Activated CD4-positive, alpha-beta T cell treated with anti-CD3 and anti-CD28 coated beads, Interleukin-2, Interleukin-4, amounts not matched to agents 100 ng/mL and 50 ng/mL, durations not matched to agents 16 hours and 8 hours (primary cell): ENCODE data around the gene ACSM3.

Source experiments
- DNase-seq: peaks from one replicate; pipeline ENCODE4 v3.0.0-alpha.2; 2020; ENCODE audit warnings: low spot score

The ACSM3 gene

DNA sequence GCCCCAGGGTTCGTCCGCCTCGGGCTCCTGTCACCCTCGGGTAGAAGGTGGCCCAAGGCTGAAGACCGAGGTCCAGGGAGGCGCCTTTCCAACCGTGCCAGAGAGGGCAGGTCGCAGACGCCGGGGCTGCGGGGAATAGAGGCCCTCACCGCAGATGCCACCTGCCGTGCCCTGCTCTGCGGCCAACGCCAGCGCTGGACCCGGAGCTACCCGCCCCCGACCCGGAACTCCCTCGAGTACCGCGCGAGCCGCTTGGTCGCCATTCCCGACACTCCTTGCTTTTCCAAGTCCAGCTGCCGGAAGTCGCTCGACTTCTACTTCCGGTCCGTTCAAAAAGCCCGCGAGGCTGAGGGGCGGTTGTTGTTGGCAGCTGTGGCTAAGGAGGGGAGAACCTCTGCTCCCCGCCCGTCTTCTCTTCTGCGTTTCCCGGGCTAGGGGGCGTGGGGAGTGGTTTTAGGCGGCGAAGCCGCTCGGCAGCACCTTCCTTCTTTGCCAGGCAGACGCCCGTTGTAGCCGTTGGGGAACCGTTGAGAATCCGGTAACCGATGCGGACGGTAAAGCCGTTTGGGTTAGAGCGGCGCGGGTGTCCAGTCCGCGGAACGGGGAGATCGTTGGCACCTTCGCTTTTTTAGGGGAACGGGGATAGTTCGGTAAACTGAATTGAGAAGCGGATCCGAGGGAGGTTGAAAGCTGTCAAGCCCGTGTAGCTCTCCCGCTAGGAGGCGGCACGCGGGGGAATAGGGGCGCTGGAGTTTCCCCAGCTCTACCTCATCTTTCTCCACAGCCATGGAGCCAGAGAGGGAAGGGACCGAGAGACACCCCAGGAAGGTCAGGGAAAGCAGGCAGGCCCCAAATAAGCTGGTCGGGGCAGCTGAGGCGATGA lies 42.6 kb downstream of the ACSM3 start, which contains the start of the genes ERI2 and REXO5:
TSS of gene ERI2 (minus strand) at position 305 of the 883 bp plus-strand sequence. CDS start at position 263, 42 bp downstream.
TSS of gene REXO5 (plus strand) at position 360 of the 883 bp plus-strand sequence. CDS start at position 787, 427 bp downstream.
- peak; percentile 83 for DNase-seq

DNA sequence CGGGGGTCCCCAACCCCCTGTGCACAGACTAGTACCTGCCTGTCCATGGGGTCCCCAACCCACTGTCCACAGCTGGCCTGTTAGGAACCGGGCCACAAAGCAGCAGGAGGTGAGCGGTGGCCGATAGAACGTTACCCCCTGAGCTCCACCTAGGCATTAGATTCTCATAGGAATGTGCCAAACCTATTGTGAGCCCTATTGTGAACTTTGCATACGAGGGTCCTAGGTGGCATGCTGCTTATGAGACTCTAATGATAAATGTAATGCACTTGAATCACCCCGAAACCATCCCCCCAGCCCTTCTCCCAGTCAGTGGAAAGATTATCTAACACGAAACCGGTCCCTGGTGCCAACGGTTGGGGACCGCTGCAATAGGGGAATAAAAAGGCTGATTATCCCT lies 44.0 kb downstream of the ACSM3 start:
- no peak for DNase-seq

DNA sequence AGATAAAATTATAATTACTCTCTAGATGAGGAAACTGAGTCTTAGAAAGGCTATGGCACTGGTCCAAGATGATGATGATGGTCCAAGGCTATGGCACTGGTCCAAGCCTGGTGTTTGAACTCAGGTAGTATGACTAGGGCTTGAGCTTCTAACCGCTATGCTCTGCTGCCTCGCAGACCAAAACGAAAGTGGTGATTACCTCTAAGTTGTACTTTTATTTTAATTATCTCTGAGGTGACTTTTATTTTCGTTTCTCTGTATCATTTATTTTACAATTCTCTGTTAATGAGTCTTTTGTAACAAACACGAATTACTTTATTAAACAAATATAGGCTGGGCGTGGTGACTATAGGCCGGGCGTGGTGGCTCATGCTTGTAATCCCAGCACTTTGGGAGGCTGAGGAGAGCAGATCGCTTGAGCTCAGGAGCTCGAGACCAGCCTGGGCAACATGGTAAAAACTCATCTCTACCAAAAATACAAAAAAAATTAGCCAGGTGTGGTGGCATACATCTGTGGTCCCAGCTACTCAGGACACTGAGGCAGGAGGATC lies 48.1 kb downstream of the ACSM3 start:
- DNase-seq, result no peak

- DNase-seq, result no peak
Measured at GRCh38 chr16:20812510-20812909, 48.7 kb downstream of the ACSM3 start.

- DNase-seq, result peak; percentile 63
Measured at GRCh38 chr16:20814784-20815183, 51.0 kb downstream of the ACSM3 start.

GRCh38 chr16:20818929-20819585 lies 55.2 kb downstream of the ACSM3 start:
- DNase-seq, result no peak

GRCh38 chr16:20821682-20822081 lies 57.9 kb downstream of the ACSM3 start:
- DNase-seq, result no peak

DNA sequence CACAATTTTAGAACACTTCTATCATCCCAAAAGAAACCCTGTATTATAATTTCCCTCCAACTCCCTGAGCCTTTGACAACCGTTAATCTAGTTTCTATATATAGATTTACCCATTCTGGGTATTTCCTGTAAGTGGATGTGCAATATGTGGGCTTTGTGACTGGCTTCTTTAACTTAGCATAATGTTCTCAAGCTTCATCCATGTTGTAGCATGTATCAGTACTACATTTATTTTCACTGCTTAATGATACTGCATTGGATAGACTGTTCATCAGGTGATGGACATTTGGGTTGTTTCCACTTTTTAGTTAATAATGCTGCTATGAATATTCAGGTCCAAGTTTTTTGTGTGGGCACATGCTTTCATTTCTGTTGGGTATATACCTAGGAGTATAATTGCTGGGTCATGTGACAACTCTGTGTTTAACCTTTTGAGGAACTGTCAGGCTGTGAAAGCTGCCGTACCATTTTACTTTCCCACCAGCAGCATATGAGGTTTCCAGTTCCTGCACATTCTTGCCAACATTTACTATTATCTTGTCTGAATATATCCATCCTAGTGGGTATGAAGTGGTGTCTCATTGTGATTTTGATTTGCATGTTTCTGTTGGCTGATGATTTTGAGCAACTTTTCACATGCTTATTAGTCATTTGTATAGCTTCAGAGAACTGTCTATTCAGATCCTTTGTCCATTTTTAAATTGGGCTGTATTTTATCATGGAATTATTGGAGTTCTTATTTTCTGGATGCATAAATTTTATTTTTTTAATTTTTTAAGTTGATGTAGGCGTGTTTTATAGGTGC lies 58.9 kb downstream of the ACSM3 start:
- DNase-seq, result no peak

DNA sequence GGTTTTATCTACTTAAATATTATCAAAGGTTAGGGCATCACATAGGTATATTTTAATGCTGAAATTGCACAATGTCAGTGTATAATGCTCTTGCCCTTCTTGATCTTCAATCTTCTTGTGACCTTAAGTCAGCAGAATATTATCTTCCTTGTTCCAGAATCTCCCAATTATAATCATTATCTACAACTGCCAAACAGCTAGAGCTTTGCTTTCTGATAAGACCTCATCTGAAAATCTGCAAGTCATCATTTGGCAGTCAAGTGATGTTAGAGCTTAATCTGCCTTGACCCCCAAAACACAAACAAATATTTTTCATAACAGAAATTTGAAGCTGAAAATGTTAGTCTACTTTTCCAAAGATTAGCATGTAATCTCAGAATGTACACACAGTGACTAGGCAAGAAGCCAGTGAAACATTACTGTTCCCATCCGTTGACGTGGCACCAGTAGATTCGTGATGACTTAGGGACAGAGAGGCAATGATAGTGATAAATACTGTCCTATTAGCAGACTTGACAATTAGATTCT lies 62.3 kb downstream of the ACSM3 start:
- DNase-seq, result no peak

- no peak for DNase-seq
Measured at GRCh38 chr16:20829536-20829935, 65.7 kb downstream of the ACSM3 start.

DNA sequence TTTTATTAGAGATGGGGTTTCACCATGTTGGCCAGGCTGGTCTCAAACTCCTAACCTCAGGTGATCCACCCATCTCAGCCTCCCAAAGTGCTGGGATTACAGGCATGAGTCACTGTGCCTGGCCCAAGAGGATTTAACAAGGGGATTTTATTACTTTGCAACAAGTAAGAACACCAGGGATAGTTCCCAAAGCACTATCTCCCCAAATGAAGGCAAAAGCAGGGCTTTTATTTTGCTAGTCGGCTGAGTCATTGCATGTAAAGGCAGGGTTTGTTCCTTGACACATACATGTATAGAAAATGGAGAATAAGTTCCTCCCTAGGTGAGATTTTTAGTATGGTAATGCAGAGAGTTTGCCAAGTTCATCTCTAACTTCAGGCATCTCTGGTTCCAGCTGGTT lies 66.6 kb downstream of the ACSM3 start:
- no peak for DNase-seq

GRCh38 chr16:20833086-20833485 lies 69.3 kb downstream of the ACSM3 start:
- DNase-seq, result no peak

GRCh38 chr16:20838240-20838639 lies 74.4 kb downstream of the ACSM3 start:
- no peak for DNase-seq

GRCh38 chr16:20839504-20839903 lies 75.7 kb downstream of the ACSM3 start:
- no peak for DNase-seq

GRCh38 chr16:20844054-20844453 lies 80.2 kb downstream of the ACSM3 start:
- DNase-seq, result no peak

DNA sequence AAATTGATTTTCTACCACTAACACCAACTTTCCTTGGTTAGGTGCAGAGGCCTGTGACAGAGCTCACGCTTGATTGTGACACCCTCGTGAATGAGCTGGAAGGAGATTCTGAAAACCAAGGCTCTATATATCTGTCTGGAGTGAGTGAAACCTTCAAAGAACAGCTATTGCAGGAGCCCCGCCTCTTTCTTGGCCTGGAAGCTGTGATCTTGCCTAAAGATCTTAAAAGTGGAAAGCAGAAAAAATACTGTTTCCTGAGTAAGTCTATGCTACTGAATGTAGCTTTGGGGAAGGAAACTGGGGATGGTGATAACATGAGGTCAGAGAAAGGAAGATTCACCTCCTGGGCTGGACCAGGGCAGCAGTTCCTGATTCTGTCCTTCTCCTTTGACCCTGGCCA lies 80.8 kb downstream of the ACSM3 start:
- no peak for DNase-seq

DNA sequence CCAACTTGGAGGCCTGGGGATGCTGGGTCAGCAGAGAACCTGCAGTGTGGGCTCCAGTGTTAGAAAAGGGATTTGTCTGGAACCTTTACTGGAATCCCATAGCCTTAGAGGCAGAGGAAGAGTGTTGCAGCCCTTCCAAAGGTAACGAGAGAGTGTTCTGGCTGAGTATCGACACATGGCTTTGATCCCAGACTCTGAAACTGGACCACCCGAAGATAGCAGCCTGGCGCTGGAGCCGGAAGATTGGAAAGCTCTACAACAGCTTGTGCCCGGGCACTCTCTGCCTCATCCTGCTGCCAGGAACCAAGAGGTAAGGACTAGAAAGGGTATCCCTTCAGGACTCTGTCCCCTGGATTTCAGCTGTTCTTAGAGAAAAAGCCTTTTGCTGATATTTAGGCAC lies 82.2 kb downstream of the ACSM3 start:
- no peak for DNase-seq

- no peak for DNase-seq
Measured at GRCh38 chr16:20846551-20846950, 82.7 kb downstream of the ACSM3 start.
